GM13977 (cell line): ENCODE measurements around the gene NAGLU.

Source experiments
- DNase-seq: peaks from one replicate; pipeline ENCODE4 v3.0.0; 2012; ENCODE audit warnings: low spot score
- CTCF ChIP-seq: IDR thresholded peaks from 2 replicates; pipeline ENCODE4 v1.5.1; 2012; ENCODE audit warnings: mild to moderate bottlenecking, control low read depth; ENCODE audit not compliant: insufficient read depth; ENCODE audit errors: extremely low read depth, missing control alignments
- in situ Hi-C: fragments of 300-500 bp; cut with MboI; formaldehyde crosslinking; loops from one replicate; pipeline ENCODE4 v1.12.0; 2022; ENCODE audit warnings: low sequenced_read_pairs, low pct_unique_long_range_greater_than_20kb, mixed read lengths, inconsistent platforms; ENCODE audit not compliant: unreplicated experiment

The NAGLU gene

GRCh38 chr17:42566883-42567573, 31.0 kb downstream of the NAGLU start, which contains the start of gene MLX:
TSS of gene MLX (plus strand) at chr17:42567100. CDS start at chr17:42567125, 25 bp downstream.
- in situ Hi-C loops = loop anchor here (25.0 kb wide), 1 partner anchor 370 kb away; no protein-coding TSS in a partner anchor
- peak; percentile 100 for DNase-seq
- TF ChIP-seq CTCF = no peak

- no peak for TF ChIP-seq CTCF
- in situ Hi-C loops = loop anchor here (25.0 kb wide), 1 partner anchor 369 kb away; no protein-coding TSS in a partner anchor
- DNase-seq = no peak
Measured at GRCh38 chr17:42568341-42569111, 32.5 kb downstream of the NAGLU start.

- no peak for DNase-seq
- no peak for TF ChIP-seq CTCF
- in situ Hi-C loops = loop anchor here (10.0 to 25.0 kb wide), 3 partner anchors 113 to 366 kb away; partner anchors contain the start of genes CCR10, CNTNAP1 and RAMP2
Measured at GRCh38 chr17:42571435-42572225, 35.6 kb downstream of the NAGLU start.

GRCh38 chr17:42573095-42573494, 37.1 kb downstream of the NAGLU start:
- in situ Hi-C loops = loop anchor here (10.0 to 25.0 kb wide), 3 partner anchors 112 to 364 kb away; partner anchors contain the start of genes CCR10, CNTNAP1 and RAMP2
- DNase-seq = no peak
- no peak for TF ChIP-seq CTCF

GRCh38 chr17:42574463-42574862, 38.4 kb downstream of the NAGLU start:
- TF ChIP-seq CTCF = no peak
- no peak for DNase-seq
- in situ Hi-C loops = loop anchor here (10.0 to 25.0 kb wide), 3 partner anchors 110 to 363 kb away; partner anchors contain the start of genes CCR10, CNTNAP1 and RAMP2

GRCh38 chr17:42577140-42577531, 41.1 kb downstream of the NAGLU start:
- in situ Hi-C loops = loop anchor here (10.0 kb wide), 2 partner anchors 108 to 188 kb away; partner anchors contain the start of genes CCR10, CNTNAP1 and RAMP2
- no peak for DNase-seq
- TF ChIP-seq CTCF = no peak
